ENCODE data around the gene AGXT. TPM values are rescaled to one million over a fixed set of nuclear protein-coding genes. Genes with fewer than 3 reads are reported as not detected.

The AGXT gene
- total RNA-seq, 1 donor from 2014 or later = not detected

GRCh38 chr2:240912878-240913809, 44.5 kb downstream of the AGXT start:
- no peak for DNase-seq (ENCODE audit: extremely low read depth, low read depth, low spot score)

- no peak for DNase-seq (ENCODE audit: extremely low read depth, low read depth, low spot score)
Measured at GRCh38 chr2:240913810-240914644, 45.4 kb downstream of the AGXT start.

GRCh38 chr2:240914645-240915525, 46.3 kb downstream of the AGXT start:
- DNase-seq (ENCODE audit: extremely low read depth, low read depth, low spot score) = no peak

- DNase-seq (ENCODE audit: extremely low read depth, low read depth, low spot score) = no peak
Measured at GRCh38 chr2:240915526-240916341, 47.1 kb downstream of the AGXT start.

GRCh38 chr2:240916571-240917008, 48.0 kb downstream of the AGXT start:
- DNase-seq (ENCODE audit: extremely low read depth, low read depth, low spot score) = no peak

GRCh38 chr2:240917009-240917683, 48.5 kb downstream of the AGXT start:
- DNase-seq (ENCODE audit: extremely low read depth, low read depth, low spot score) = no peak

- no peak for DNase-seq (ENCODE audit: extremely low read depth, low read depth, low spot score)
Measured at GRCh38 chr2:240917684-240918257, 49.1 kb downstream of the AGXT start.

GRCh38 chr2:240918258-240919091, 49.9 kb downstream of the AGXT start:
- no peak for DNase-seq (ENCODE audit: extremely low read depth, low read depth, low spot score)

GRCh38 chr2:240919161-240919781, 50.6 kb downstream of the AGXT start:
- no peak for DNase-seq (ENCODE audit: extremely low read depth, low read depth, low spot score)

- no peak for DNase-seq (ENCODE audit: extremely low read depth, low read depth, low spot score)
Measured at GRCh38 chr2:240919786-240920782, 51.5 kb downstream of the AGXT start.

GRCh38 chr2:240920783-240921231, 52.2 kb downstream of the AGXT start:
- DNase-seq (ENCODE audit: extremely low read depth, low read depth, low spot score) = no peak

- no peak for DNase-seq (ENCODE audit: extremely low read depth, low read depth, low spot score)
Measured at GRCh38 chr2:240921311-240921994, 52.8 kb downstream of the AGXT start.

GRCh38 chr2:240921995-240922244, 53.3 kb downstream of the AGXT start:
- DNase-seq (ENCODE audit: extremely low read depth, low read depth, low spot score) = no peak

- DNase-seq (ENCODE audit: extremely low read depth, low read depth, low spot score) = no peak
Measured at GRCh38 chr2:240922245-240922981, 53.8 kb downstream of the AGXT start.

GRCh38 chr2:240922982-240923537, 54.4 kb downstream of the AGXT start:
- no peak for DNase-seq (ENCODE audit: extremely low read depth, low read depth, low spot score)
